Natural killer cell (primary cell): ENCODE measurements around the gene CDKN2AIPNL. TPM values are rescaled to one million over a fixed set of nuclear protein-coding genes. Genes with fewer than 3 reads are reported as not detected.

Experiments used
- ATAC-seq, 3 donors: fragments of 150-1000 bp in 2 of 3; fragments of 200-7000 bp in 1 of 3; cut with Tn5 transposase; 1 replicate in 1 of 3; 2 replicates in 2 of 3; pipeline ENCODE4 v1.10.0; 2021; ENCODE audit warnings: mild to moderate bottlenecking in 2 of 3, moderate library complexity in 2 of 3
- DNase-seq, 2 donors: peaks; one replicate each; pipeline versions ENCODE4 v3.0.0 to v3.0.0-alpha.2; 2013 to 2021; ENCODE audit warnings: mixed read lengths in 1 of 2
- H3K27ac ChIP-seq: one replicate; pipeline ENCODE4 v1.5.1; 2013; ENCODE audit warnings: mild to moderate bottlenecking, low read length
- H3K27me3 ChIP-seq: one replicate; pipeline ENCODE4 v1.6.1; 2013; ENCODE audit warnings: low read length; ENCODE audit not compliant: control insufficient read depth, insufficient read depth
- H3K36me3 ChIP-seq: one replicate; pipeline ENCODE4 v1.6.1; 2013; ENCODE audit warnings: low read length; ENCODE audit not compliant: control insufficient read depth, insufficient read depth
- H3K4me1 ChIP-seq: one replicate; pipeline ENCODE4 v1.6.1; 2013; ENCODE audit warnings: low read length; ENCODE audit not compliant: control insufficient read depth, insufficient read depth
- H3K4me3 ChIP-seq: one replicate; pipeline ENCODE4 v1.5.1; 2013; ENCODE audit warnings: low read length
- H3K9me3 ChIP-seq: one replicate; pipeline ENCODE4 v1.6.1; 2013; ENCODE audit warnings: low read length; ENCODE audit not compliant: control insufficient read depth, insufficient read depth
- H3K27ac Mint-ChIP-seq, 2 donors: one replicate each; pipeline ENCODE4 v1.8.0; 2022; ENCODE audit warnings: mild to moderate bottlenecking in 2 of 2, mixed read lengths in 2 of 2, moderate library complexity in 1 of 2
- H3K27me3 Mint-ChIP-seq, 2 donors: one replicate each; pipeline ENCODE4 v1.8.0; 2022; ENCODE audit warnings: low read depth in 2 of 2, mixed read lengths in 2 of 2
- H3K36me3 Mint-ChIP-seq: one replicate; pipeline ENCODE4 v1.8.0; 2022; ENCODE audit warnings: mixed read lengths
- H3K4me1 Mint-ChIP-seq, 2 donors: one replicate each; pipeline ENCODE4 v1.8.0; 2022; ENCODE audit warnings: mixed read lengths in 2 of 2
- H3K4me3 Mint-ChIP-seq: one replicate; pipeline ENCODE4 v1.8.0; 2022; ENCODE audit warnings: mild to moderate bottlenecking, moderate library complexity, mixed read lengths
- H3K9me3 Mint-ChIP-seq, 2 donors: one replicate each; pipeline ENCODE4 v1.8.0; 2022; ENCODE audit warnings: mixed read lengths in 2 of 2
- CTCF ChIP-seq: fragments of 200-600 bp; IDR thresholded peaks from one replicate; pipeline ENCODE4 v1.8.0; 2022; ENCODE audit warnings: antibody characterized with exemption
- WGBS: methylation state at CpG from one replicate; pipeline ENCODE4 v1.1.7; 2013; ENCODE audit warnings: missing lambda C conversion rate; ENCODE audit not compliant: insufficient coverage; 5-methylcytosine and 5-hydroxymethylcytosine counted together
- intact Hi-C: fragments of 100-400 bp; cut with micrococcal nuclease; formaldehyde crosslinking; loops from one replicate; pipeline ENCODE4 v1.14.2; 2022
- total RNA-seq, 4 donors: library from RNA; stranded (reverse); fragments of 120-200 nt in 1 of 4; gene quantifications; one replicate each; pipeline versions ENCODE4 v1.2.3 to v1.2.4, GENCODE V29; 2013 to 2022

The CDKN2AIPNL gene
- total RNA-seq, 3 donors from 2014 or later (not counting 1 experiment from before 2014, with no cell fraction given) = 12.3 to 15.5 (median 13.4) TPM

- no peak for TF ChIP-seq CTCF
- H3K4me1 Mint-ChIP-seq = peaks cover 12 to 13% of the 10 kb centered on the region in 2 donors
- no peak overlapping the region for H3K4me3 Mint-ChIP-seq
- H3K27me3 Mint-ChIP-seq = peaks cover 1 to 3% of the 10 kb centered on the region in 2 donors
- H3K27ac ChIP-seq = no peak overlapping the region
- DNase-seq (no peak), ATAC-seq (no peak)
- no peaks in the 10 kb centered on the region for H3K36me3 Mint-ChIP-seq
- H3K27me3 ChIP-seq = no peaks in the 10 kb centered on the region
- H3K4me1 ChIP-seq = peaks cover 17% of the 10 kb centered on the region
- H3K9me3 ChIP-seq = no peaks in the 10 kb centered on the region
- WGBS = 91% methylated on average over 7 of the region's 7 CpGs
- H3K36me3 ChIP-seq = no peaks in the 10 kb centered on the region
- peak overlapping the region in 1 of 2 donors; percentile 90 for H3K27ac Mint-ChIP-seq
- H3K4me3 ChIP-seq = no peak overlapping the region
- no peaks in the 10 kb centered on the region for H3K9me3 Mint-ChIP-seq
- intact Hi-C loops = no loop called here
These were observed 26.3 kb upstream of the CDKN2AIPNL start for GRCh38 chr5:134437847-134438581.

GRCh38 chr5:134437340-134437846 is 25.7 kb upstream of the CDKN2AIPNL start:
- TF ChIP-seq CTCF = no peak
- Mint-ChIP-seq H3K4me1 (peaks cover 12 to 13% of the 10 kb centered on the region in 2 donors), H3K4me3 (no peak overlapping the region), H3K36me3 (no peaks in the 10 kb centered on the region), H3K9me3 (no peaks in the 10 kb centered on the region), H3K27ac (peak overlapping the region; percentile 80 to 90), H3K27me3 (peaks cover 3 to 7% of the 10 kb centered on the region in 2 donors)
- no peak overlapping the region for H3K4me3 ChIP-seq
- H3K36me3 ChIP-seq = no peaks in the 10 kb centered on the region
- ATAC-seq (no peak), DNase-seq (no peak)
- no peaks in the 10 kb centered on the region for H3K9me3 ChIP-seq
- H3K27ac ChIP-seq = peak overlapping the region; percentile 69
- intact Hi-C loops = no loop called here
- H3K4me1 ChIP-seq = peaks cover 17% of the 10 kb centered on the region
- H3K27me3 ChIP-seq = no peaks in the 10 kb centered on the region
- WGBS = 88% methylated on average over 4 of the region's 4 CpGs

- no peak for TF ChIP-seq CTCF
- peaks cover 17% of the 10 kb centered on the region for H3K4me1 ChIP-seq
- peak overlapping the region; percentile 69 for H3K27ac ChIP-seq
- WGBS = 10% methylated on average over 20 of the region's 20 CpGs
- DNase-seq (peak; percentile 50 to 71), ATAC-seq (peak; percentile 84 to 93 (median 87))
- Mint-ChIP-seq H3K9me3 (no peaks in the 10 kb centered on the region), H3K27me3 (peaks cover 2 to 7% of the 10 kb centered on the region in 2 donors), H3K36me3 (no peaks in the 10 kb centered on the region), H3K27ac (peak overlapping the region; percentile 80 to 90), H3K4me1 (peaks cover 12 to 13% of the 10 kb centered on the region in 2 donors), H3K4me3 (peak overlapping the region; percentile 53)
- H3K4me3 ChIP-seq = no peak overlapping the region
- no peaks in the 10 kb centered on the region for H3K27me3 ChIP-seq
- H3K36me3 ChIP-seq = no peaks in the 10 kb centered on the region
- H3K9me3 ChIP-seq = no peaks in the 10 kb centered on the region
- intact Hi-C loops = no loop called here
These were observed 25.1 kb upstream of the CDKN2AIPNL start for GRCh38 chr5:134436523-134437339.
